SH-SY5Y (cell line): Measurements from ENCODE around the gene CHDH.

ENCODE experiments used
- GATA2 ChIP-seq: IDR thresholded peaks from 2 replicates; pipeline ENCODE4 v1.6.1; 2011; ENCODE audit warnings: mild to moderate bottlenecking, low read depth, low read length
- GATA3 ChIP-seq: IDR thresholded peaks from 2 replicates; pipeline ENCODE4 v1.6.1; 2011; ENCODE audit warnings: low read depth, mild to moderate bottlenecking, low read length, moderate library complexity

DNA sequence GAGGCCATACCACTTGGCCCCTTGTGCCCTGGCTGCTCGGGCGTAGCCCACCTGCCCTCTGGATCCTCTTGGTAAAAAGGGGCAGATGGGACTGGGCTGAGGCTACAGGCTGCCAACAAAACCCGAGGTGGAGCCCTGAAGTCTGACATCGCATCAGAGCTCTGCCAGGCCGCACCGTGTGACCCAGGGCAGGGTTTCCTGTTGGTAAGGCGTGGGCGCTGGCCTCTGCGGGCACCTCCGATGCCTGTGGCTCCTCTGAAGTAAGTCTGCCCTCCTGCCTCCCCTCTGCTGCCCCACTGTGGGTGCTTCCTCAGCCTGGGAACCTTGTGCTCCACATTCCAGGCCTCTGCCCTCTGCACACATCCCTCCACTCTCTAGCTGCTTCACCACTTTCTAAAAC is 8.9 kb downstream of the CHDH start:
- TF ChIP-seq GATA2 (no peak), GATA3 (no peak)
